UCSD-AML1 (cell line): ENCODE results near the gene CASP8.
"Not testable (repeated sequence)": the region's sequence is repeated elsewhere in the genome, so short reads cannot be mapped to it uniquely, and the experiment has no call there.

ENCODE experiments used
- DNase-seq: peaks from one replicate; lab custom pipeline; 2025; ENCODE audit not compliant: unreplicated experiment; lab: John Stamatoyannopoulos, UW

Gene CASP8

DNA sequence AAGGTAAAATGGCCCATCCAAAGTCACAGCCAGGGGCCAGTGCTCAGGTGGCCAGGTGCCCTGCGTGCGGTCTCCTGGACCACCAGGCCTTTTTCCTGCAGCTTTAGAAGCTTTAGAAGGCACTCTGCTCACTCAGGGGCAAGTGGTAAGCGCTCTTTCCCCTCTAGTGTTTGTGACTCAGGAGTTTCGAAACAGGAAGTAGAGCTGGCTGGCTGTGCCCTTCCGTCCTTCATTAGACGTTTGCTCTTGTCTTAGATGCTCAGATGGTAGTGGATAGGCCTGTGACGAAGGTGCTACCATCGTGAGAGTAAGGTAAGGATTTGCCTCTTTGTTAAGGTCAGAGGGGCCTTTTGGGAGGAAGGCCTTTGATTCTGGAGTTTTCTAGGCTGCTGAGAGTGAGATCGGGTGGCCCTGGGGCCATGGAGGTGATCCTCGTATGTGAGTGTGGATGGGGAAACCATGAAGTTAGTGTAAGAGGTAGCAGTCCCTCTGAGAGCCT is at the start of gene CASP8:
Gene CASP8 (plus strand): TSS at position 235 of the 499 bp plus-strand sequence. CDS start 5,951 bp downstream, outside the sequence.
- peak; percentile 62 for DNase-seq

DNA sequence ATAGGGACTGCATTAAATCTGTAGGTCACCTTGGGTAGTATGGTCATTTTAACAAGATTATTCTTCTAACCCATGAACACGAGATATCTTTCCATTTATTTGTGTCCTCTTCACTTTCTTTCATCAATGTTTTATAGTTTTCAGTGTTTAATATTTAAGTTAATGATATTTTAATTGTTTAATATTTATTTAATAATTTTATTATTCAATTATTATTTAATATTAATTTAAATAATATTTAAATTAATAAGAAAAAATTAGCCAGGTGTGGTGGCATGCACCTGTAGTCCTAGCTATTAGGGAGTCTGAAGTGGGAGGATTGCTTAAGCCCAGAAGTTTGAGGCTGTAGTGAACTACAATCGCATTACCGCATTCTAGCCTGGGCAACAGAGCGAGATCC is 44.4 kb upstream of the CASP8 start:
- no peak for DNase-seq

DNA sequence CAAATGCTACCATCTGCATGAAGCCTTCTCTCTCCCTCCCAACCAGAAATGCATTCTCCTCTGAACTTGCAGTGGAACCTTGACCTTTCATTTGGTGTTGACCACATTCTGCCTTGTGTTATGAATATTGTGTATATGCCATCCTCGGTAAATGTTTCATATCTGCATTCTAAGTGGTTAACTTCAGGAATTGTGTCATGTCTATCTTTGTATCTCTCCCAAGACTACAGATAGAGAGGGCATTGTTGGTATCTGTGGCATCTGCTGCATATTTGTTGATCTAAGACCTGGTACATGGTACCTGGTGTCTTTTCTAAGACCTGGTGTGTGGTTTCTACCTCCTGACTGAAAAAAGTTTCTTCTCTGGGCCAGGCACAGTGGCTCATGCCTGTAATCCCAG is 43.4 kb upstream of the CASP8 start:
- no peak for DNase-seq

DNA sequence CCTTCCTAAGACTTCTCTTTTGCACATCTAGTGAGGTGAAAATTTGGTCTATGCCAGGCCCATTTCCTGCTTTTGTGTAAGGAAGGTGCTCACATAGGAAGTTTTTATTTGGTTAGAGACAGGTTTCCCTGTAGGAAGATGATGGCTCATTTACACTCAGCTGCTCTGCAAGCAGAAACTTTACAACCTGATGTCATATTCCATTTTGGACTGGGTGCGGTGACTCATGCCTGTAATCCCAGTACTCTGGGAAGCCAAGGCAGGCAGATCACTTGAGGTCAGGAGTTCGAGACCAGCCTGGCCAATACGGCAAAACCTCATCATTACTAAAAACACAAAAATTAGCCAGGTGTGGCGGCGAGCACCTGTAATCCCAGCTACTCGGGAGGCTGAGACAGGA is 41.6 kb upstream of the CASP8 start:
- DNase-seq: no peak

DNA sequence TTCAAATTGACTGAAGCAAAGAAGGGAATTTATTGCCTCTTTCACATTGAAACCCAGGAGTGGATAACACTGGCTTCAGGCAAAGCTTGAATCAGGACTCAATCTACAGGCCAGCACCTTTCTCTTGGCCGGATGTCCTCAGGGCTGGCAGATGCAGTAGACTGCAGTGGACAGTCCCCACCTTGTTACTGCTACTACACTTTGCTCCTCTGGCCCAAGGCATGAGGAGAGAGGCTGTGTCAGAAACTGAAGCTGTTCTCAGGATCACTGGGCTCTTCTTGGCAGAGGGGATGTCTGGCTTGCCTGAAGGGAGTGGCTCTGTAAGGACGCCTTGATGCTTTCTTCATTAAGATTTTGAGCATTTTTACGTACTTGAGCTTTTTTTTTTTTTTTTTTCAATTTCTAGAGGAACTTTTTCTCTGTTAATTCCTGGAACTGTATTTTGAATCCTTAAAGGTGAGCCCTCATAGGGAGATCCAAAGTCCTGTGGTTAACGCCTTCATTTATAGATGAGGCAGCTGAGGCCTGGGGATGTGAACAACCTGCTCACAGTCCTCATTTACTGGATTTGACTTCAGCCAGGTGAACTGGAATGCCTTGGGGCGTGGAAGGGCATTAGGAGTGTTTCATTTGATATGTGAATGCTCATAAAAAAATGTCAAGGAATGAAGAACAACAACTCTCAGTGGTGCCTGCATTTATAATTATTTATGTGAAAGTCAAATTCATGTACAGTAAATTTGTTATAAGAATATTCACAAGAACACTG is 40.8 kb upstream of the CASP8 start:
- DNase-seq: no peak

DNA sequence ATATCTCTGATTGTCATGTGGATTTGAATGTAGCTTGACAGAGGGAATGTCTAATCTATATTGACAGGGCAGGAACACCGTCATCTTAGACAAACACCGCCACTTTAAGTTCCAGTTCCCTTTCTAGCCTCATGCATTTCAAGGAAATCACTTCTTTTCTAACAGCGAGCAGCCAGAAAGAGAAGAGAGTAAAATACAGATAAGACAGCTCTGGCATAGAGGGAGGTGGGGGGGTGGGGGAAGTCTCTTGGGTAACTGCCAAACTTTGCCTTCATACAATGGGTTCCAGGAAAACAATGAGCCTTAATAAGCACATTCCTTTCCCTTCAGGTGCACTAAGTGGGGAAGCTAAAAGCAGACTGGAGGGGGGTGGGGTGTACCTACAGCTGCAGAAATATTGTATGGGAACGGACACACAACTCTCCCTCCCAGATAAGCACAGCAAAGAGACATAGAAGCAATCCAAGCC is 40.2 kb upstream of the CASP8 start:
- peak; percentile 58 for DNase-seq

DNA sequence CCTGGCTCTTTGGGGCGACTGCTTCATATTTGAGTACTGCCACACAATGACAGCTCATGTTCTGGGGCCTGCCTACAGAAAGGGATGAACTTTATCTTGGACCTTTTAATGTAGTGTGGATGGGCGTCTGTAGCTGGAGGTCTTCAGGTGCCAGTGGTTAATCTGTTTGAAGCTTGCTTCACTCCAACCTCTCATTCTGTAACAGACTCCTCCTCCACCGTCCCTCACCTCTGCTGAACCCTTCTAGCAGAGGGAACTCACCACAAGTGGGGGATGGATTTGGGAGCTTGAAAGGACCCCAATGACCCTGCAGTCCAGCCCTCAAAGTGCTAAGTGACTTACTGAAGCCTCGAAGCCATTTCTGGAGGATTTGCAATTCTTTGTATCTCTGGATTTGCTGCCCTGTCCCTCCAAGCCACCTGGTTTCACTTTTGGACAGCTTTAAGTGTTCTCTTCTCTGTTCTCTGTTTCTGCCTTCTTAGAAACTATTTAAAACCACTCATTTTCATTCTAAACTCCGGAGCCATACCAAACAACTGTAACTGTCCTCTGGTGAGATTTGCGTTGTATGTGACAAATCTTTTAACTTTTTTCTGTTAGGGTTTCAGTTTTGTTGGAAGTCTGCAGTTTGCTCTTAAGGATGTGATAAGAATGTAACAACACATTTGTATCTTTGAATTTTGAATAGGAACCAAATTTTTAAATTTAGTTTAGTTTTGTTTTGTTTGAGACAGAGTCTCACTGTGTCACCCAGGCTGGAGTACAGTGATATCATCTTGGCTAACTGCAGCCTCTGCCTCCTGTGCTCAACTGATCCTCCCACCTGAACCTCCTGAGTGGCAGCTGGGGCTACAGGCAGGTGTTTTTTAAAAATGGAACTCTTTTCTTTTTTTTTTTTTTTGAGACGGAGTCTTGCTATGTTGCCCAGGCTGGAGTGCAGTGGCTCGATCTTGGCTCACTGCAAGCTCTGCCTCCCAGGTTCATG is 37.0 kb upstream of the CASP8 start:
- DNase-seq: peak; percentile 15

DNA sequence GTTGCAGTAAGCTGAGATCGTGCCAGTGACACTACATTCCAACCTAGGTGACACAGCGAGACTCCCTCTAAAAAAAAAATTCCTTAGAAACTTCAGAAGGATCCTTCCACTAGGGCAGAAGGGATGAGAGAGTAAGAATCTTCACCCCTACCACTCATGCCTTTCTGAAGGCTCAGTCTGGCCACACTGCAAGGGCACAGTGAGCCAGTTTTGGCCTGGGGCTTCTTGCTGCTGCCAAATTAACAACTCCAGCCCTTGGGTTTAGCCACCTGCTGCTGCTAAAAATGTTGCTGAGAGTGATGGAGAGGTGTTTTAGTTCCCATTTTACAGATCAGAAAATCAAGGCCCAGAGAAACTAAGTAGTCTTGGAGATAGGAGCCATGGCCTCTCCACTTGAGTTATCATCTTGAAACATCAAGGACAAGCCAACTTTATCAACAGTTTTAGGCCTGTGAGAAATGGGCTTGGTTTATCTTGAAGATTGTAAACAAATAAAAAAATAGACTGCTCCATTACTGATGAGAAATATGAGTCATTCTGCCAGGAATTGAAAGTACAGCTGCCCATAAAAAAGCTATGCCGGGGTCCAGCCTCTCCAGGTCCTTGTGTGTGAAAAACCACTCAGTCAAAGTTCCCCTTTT is 31.9 kb upstream of the CASP8 start:
- no peak for DNase-seq

DNA sequence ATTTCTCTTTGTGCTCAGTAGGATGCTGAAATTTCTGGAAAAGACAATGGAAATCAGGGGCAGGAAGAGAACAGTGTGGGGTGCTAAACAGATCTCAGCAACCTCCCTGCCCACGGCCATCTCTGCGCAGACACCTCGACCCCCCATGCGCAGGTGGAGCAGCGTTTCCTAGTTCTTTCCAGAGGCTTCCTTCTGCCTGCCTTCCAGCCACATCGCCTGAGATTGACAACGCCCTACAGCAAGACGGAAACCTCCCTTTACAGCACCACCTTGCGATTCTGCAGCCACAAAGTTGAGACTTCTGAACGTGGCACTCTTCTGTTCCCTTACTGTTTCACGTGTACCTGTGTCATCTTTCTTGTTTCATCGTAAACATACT is 31.4 kb upstream of the CASP8 start:
- peak; percentile 51 for DNase-seq

DNA sequence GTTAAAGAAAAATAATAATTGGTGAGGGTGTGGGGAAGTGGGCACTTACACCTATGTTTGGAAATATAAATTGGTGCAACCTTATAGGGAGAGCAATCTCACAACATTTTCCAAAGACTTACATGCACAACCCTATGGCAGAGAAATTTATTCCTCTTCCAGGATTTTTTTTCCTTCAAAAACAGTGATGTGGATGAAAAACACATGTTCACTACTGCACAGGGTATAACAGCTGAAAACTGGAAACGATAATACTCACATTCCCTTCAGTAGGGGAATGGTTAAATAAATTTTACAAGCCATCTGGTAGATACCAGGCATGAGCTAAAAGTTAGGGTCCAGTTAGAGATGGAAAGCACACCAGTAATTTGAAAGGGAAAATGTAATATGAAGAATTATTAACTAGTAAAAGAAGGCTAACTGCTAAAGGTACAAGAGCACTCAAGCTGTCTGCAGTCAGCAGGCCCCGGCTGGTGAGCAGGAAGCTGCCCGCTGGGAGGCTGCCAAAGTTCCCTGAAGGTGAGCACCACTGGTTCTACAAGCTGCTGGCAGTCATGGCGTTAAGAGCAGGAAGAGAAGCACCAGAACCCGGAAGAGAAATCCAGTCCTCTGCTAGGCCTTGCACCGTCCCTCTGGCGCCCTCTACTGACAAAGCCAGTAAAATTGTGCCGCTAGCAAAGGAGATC is 28.4 kb upstream of the CASP8 start:
- peak; percentile 83 for DNase-seq

DNA sequence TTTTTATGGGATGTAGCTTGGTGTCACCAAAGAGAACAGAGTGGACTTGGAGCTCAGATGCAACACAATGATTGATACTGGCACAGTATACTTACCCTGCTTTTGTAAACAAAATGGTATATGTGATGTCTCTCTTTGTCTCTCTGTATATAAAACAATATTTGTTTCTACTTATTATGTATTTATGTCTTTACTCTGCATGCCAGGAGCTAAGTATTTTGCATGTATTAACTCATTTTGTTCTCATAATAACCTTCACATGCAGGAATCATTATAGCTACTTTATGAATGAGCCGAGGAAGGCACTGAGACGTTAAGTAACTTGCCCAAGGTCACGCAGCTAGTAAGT is 27.9 kb upstream of the CASP8 start:
- DNase-seq: no peak

DNA sequence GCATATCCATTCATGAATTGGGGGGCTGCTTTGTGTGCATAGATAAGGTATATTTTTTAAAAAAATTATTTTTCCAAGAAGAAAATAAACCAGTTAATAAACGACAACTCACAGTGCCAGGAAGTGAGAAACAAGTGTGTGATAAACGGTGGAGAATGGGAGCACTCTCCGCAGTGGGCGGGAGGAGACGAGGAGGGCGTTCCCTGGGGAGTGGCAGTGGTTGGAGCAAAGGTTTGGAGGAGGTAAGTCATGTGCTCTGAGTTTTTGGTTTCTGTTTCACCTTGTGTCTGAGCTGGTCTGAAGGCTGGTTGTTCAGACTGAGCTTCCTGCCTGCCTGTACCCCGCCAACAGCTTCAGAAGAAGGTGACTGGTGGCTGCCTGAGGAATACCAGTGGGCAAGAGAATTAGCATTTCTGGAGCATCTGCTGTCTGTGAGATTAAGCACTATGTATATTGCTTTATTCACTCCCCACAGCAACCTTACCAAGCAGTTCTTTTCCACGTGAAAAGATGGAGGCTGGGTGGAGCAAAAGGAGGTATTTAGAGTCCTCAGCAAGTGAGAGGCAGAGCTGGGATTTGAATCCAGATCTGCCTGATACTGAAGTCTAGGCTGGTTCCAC is 27.0 kb upstream of the CASP8 start:
- peak; percentile 83 for DNase-seq

DNA sequence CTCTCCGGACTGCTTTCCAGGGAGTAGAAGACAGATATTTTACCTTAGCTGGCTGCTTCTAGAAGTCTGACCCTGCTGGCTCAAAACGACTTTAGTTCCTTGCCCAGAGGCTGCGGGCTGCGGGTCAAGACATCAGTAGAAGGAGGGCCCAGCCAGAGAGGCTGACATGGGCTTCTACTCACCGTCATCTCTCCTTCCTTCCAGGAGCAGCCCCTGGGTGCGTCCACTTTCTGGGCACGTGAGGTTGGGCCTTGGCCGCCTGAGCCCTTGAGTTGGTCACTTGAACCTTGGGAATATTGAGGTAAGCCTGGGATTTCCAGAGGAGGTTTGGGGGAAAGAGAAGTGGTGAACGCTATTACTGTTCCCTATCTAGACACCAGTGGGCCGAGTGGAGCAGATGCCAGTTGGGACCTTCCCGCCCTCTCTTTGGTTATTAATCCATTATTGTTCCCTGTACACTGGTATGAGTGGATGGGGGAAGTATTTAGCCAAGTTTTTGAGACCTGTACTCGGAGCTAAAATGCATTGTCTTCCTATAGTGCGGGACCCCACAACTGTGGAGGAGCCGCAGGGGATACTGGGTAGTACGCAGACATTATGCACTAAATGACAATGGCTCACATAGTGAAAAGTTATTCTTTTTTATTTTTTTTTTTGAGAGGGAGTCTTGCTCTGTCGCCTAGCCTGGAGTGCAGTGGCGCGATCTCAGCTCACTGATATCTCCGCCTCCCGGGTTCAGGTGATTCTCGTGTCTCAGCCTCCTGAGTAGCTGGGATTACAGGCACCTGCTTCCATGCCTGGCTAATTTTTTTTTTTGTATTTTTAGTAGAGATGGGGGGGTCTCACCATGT is 26.3 kb upstream of the CASP8 start:
- peak; percentile 46 for DNase-seq

DNA sequence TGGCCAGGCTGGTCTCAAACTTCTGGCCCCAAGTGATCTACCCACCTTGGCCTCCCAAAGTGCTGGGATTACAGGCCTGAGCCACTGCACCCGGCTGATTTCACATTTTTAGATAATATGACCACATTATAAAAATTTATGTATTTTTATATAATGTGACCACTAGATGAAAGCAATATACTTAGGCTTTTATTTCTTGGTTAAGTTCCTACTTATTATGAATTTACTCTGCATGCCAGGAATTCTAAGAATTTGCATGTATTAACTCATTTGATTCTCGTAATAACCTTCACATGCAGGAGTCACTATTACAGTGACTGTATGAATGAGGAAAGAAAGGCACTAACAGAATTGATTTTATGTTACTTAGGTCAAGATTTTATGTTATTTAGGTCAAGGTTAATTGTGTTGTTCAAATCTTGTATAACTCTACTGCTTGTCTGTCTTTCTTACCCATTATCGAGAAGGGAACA is 25.6 kb upstream of the CASP8 start:
- no peak for DNase-seq

DNA sequence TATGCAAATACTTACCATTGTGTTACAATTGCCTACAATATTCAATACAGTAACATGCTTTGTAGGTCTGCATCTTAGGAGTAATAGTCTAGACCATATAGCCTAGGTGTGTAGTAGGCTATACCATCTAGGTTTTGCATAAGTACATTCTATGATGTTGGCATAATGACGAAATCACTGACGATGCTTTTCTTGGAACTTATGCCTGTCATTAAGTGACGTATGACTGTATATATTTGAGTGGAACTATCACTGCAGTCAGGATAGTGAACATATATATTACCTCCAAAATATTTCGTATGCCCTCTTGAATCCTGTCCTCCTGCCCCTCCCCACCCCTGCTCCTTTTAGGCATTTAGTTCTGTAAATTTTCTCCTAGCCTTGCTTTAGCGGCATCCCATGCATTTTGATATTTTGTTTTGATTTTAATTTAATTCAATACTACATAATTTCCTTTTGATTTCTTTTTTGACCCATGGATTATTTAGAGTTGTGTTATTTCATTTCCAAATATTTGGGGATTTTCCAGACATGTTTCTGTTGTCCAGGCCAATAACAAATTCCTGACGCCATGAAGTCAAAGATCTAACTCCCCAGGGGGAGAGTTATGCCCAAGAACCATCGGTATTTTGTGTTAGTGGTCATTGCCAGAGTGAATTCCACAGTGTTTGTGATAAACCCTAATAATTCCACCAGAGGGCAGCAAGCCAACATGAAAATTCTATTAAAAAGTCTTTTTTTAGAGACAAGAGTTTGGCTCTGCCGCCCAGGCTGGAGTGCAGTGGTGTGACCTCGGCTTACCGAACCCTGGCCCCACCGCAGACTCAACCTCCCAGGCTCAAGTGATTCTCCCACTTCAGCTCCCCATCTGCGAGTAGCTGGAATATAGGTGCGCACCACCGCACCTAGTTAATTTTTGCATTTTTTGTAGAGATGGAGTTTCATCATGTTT is 24.2 kb upstream of the CASP8 start:
- DNase-seq: peak; percentile 32

DNA sequence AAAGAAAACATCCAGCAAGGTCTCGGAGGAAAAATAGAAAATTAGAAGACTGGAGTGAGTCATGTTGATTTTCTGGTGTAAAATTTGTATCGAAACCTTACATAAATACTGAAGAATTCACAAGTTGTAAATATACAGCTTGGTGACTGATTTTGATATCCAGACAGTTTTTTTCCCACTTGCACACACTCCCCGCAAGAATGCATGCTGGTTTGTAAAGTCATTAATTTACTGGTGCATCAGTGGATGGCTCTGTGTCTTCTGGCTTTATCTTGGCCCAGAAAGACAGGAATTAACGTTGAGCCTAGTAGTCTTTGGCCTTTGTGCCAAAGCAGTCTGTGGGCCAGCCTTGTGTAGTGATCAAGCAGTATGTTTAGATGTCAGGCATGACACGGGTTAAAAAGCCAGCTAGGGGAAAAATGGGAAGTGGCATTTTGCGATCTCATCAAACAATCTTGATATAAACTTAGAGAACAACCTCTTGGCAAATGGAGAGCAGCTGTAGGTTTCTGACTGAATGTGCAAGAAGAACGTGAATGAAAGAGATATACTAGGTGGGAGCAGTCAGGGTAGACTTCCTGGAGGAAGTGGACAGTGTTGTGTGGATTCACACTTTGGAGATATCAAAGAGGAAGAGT is 22.7 kb upstream of the CASP8 start:
- DNase-seq: no peak

DNA sequence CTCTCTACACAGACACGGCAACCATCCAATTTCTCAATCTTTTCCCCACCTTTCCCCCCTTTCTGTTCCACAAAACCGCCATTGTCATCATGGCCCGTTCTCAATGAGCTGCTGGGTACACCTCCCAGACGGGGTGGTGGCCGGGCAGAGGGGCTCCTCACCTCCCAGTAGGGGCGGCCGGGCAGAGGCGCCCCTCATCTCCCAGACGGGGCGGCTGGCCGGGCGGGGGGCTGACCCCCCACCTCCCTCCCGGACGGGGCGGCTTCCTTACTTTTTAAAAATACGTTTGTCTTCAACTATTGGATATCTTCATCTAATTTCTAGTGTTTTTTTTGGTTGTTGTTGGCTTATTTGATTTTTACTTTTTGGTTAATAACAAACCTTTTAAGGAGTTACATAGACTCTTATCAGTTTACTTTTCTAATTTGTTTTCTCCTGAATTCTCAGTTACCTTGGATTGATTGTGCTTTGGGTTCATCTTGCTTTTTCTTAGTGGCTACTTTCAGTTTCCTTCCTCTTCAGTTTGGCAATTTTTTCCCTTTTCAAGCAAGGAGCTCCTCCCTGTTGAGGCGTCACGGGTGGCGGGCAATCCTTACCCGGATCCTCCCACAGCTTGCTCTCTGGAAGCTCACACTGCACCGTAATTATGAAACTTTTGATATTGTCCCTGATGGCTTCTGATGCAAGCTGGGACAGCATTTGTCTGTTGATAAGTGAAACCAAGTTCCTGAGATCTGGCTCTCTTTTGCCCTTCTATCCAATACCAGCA is 21.0 kb upstream of the CASP8 start:
- DNase-seq: not testable (repeated sequence)
